Measurements from ENCODE around the gene FRA10AC1. TPM values are rescaled to one million over a fixed set of nuclear protein-coding genes. Genes with fewer than 3 reads are reported as not detected.

Gene FRA10AC1
- total and polyA plus RNA-seq, 2 of the 4 experiments (the other 2 are of a cell fraction): 1.6 to 4.9 TPM

GRCh38 chr10:93672022-93672678, 30.2 kb downstream of the FRA10AC1 start:
- ATAC-seq (ENCODE audit: low read depth) (no peak), DNase-seq (no peak)
- Histone ChIP-seq H3K27ac (ENCODE audit: insufficient read depth, low read length) (no peak overlapping the region), H2BK20ac (ENCODE audit: low read depth, low read length) (no peak overlapping the region), H3K18ac (ENCODE audit: low read depth, low read length) (no peak overlapping the region), H3K23ac (ENCODE audit: low read depth, low read length) (no peak overlapping the region), H3K9ac (ENCODE audit: low read depth, low read length) (no peak overlapping the region), H4K91ac (ENCODE audit: insufficient read depth, low read depth, low read length) (no peak overlapping the region), H2BK15ac (ENCODE audit: low read depth, low read length) (no peak overlapping the region), H3K9me3 (ENCODE audit: control insufficient read depth, insufficient read depth, low read length) (no peaks in the 10 kb centered on the region), H3K4me1 (ENCODE audit: control insufficient read depth, insufficient read depth, low read length) (no peaks in the 10 kb centered on the region), H3K27me3 (ENCODE audit: control insufficient read depth, insufficient read depth, low read length) (no peaks in the 10 kb centered on the region), H2BK120ac (ENCODE audit: low read depth, low read length) (no peak overlapping the region), H2AFZ (replicated peaks; ENCODE audit: low read length, poor library complexity) (no peak overlapping the region), H3K9me1 (ENCODE audit: insufficient read depth, low read length) (no peaks in the 10 kb centered on the region), H4K20me1 (ENCODE audit: insufficient read depth, low read length) (no peaks in the 10 kb centered on the region), H3K4me2 (ENCODE audit: low read depth, low read length) (no peak overlapping the region), H3K4ac (ENCODE audit: low read depth, low read length) (no peak overlapping the region), H4K8ac (ENCODE audit: low read depth in 2 of 2, low read length in 2 of 2) (no peak overlapping the region), H3K36me3 (ENCODE audit: control insufficient read depth, insufficient read depth, low read length) (peaks cover 12% of the 10 kb centered on the region), H3K4me3 (ENCODE audit: insufficient read depth, low read depth, low read length) (no peak overlapping the region), H3K14ac (replicated peaks; ENCODE audit: low read depth, low read length) (no peak overlapping the region), H4K5ac (ENCODE audit: low read depth, low read length) (no peak overlapping the region), H3K79me1 (ENCODE audit: low read depth in 1 of 2, low read length in 2 of 2) (no peaks in the 10 kb centered on the region), H2AK9ac (replicated peaks; ENCODE audit: low read depth, low read length, poor library complexity) (no peak overlapping the region), H3K56ac (ENCODE audit: extremely low read depth, insufficient read depth, low read length) (no peak overlapping the region), H2BK5ac (ENCODE audit: low read depth, low read length, poor library complexity, severe bottlenecking) (no peak overlapping the region), H2AK5ac (ENCODE audit: low read depth, low read length) (no peak overlapping the region)
- TF ChIP-seq NFE2L2 (IDR thresholded peaks at IDR 0.05; ENCODE audit: low read depth, low read length): no peak
- in situ Hi-C loops (cut with MboI; ENCODE audit: low sequenced_read_pairs): loop anchor here (10.0 kb wide), 1 partner anchor 117 kb away; no protein-coding TSS in a partner anchor
- ChIA-PET CTCF (no interaction called here), POLR2A (ENCODE audit: unreplicated experiment) (no interaction called here)
- WGBS, 2 experiments (ENCODE audit: extremely low coverage in 2 of 2, insufficient read length in 1 of 2): no CpG with 5 or more reads among the region's 2 CpGs
- intact Hi-C loops (cut with micrococcal nuclease): loop anchor here (2.0 kb wide), 1 partner anchor 17 kb away; no protein-coding TSS in a partner anchor
- BruUV-seq (replicated peaks): no TSS peak
- dilution Hi-C loops (cut with HindIII; ENCODE audit: low sequenced_read_pairs, unreplicated experiment): no loop called here
